Measurements from ENCODE around the gene IL17RC. TPM values are rescaled to one million over a fixed set of nuclear protein-coding genes. Genes with fewer than 3 reads are reported as not detected.
"Not testable (repeated sequence)": the region's sequence is repeated elsewhere in the genome, so short reads cannot be mapped to it uniquely, and the experiment has no call there.

IL17RC gene
- polyA plus RNA-seq, 6 donors from 2014 or later = 3.9 to 9.1 (median 7.6) TPM

DNA sequence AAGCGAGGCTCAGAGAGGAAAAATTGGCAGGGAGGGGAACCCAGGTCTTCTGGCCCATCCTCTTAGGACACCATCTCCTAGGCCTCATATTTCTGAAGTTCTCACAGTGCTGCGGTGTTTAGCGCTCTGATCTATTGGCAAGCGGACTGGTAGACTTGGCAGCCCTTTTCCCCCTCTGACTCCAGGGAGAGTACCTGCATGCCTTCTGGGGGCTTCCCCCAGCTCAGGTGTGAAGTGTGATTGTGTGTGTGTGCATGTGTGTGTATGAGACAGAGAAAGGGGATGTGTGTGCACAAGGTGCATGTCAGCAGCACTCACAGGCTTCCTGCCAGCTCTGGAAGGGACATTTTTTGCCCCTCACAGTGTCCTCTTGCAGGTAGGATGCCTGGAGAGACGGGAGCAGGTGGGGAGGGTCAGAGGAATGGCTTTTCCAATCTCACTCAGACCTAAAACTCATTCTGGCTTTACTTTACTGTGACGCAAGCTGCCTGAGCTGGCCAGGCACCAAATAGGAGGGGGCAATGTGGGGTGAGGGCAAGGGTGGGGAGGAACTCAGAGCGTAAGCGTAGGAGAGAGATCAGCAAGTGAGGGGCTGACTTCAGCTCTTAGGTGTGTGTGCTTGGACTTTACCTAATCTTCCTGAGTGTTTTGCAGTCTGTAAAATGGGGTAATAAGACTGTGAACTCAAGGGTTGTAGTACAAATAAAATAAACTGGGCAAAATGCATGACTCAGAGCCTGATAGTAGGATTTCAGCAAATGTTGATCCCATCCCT lies 18.2 kb upstream of the IL17RC start:
- DNase-seq (no peak), ATAC-seq (ENCODE audit: low read depth in 2 of 2) (no peak)
- Mint-ChIP-seq H3K27ac (peak overlapping the region in 5 of 6 donors; percentile 28 to 98 (median 41)), H3K9me3 (no peaks in the 10 kb centered on the region), H3K4me3 (no peak overlapping the region), H3K36me3 (peaks cover 0 to 6% of the 10 kb centered on the region in 2 donors), H3K27me3 (peaks cover 0 to 9% (median 0%) of the 10 kb centered on the region in 3 donors), H3K4me1 (peaks cover 28 to 42% (median 31%) of the 10 kb centered on the region in 3 donors)

DNA sequence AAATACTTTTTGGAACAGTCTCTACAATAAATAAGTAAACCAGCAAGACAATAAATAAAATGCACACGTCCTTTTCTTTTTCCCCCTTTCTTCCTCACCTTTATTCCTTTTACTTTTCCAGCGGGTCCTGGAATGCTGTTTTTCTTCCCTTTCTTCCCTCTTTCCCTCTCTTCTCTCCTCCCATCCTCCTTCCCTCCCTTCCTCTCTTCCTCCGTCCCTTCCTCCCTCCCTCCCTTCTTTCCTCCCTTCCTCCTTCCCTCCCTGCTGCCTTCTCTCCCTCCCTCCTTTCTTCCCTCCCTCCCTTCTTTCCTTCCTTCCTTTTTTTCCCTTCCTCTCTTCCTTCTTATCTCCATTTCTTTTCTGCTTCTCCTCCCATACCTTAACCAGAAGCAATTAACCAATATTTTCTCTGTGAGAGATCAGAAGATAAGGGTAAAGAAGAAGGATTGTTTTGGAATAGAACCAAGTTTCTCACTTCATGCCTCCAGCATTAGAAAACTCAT lies 17.6 kb upstream of the IL17RC start:
- H3K4me1 Mint-ChIP-seq = peaks cover 21 to 35% (median 26%) of the 10 kb centered on the region in 3 donors
- H3K36me3 Mint-ChIP-seq = peaks cover 0 to 6% of the 10 kb centered on the region in 2 donors
- DNase-seq (no peak), ATAC-seq (ENCODE audit: low read depth in 2 of 2) (no peak)
- H3K4me3 Mint-ChIP-seq = no peak overlapping the region
- peaks cover 0 to 9% (median 0%) of the 10 kb centered on the region in 3 donors for H3K27me3 Mint-ChIP-seq
- H3K27ac Mint-ChIP-seq = peak overlapping the region in 4 of 6 donors; percentile 47 to 88 (median 69)
- H3K9me3 Mint-ChIP-seq = no peaks in the 10 kb centered on the region

DNA sequence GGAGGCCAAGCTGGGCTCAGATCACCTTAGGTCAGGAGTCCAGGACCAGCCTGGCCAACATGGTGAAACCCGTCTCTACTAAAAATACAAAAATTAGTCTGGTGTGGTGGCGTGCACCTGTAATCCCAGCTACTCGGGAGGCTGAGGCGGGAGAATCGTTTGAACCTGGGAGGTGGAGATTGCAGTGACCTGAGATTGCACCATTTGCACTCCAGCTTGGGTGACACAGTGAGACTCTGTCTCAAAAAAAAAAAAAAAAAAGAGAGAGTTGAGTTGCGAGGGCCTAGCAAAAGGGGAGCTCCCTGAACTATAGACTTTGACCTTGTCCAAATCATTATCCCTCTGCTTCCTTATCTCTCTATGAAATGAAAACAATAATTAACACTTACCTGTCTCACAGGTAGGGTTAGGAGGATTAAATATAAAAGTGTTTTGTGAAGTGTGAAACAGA lies 15.9 kb upstream of the IL17RC start:
- Mint-ChIP-seq H3K4me1 (peaks cover 13 to 22% (median 18%) of the 10 kb centered on the region in 3 donors), H3K27ac (peak overlapping the region in 1 of 6 donors; percentile 88)
- not testable (repeated sequence) for ATAC-seq (ENCODE audit: low read depth in 2 of 2); H3K9me3 Mint-ChIP-seq; H3K27me3 Mint-ChIP-seq; H3K36me3 Mint-ChIP-seq; H3K4me3 Mint-ChIP-seq; DNase-seq

DNA sequence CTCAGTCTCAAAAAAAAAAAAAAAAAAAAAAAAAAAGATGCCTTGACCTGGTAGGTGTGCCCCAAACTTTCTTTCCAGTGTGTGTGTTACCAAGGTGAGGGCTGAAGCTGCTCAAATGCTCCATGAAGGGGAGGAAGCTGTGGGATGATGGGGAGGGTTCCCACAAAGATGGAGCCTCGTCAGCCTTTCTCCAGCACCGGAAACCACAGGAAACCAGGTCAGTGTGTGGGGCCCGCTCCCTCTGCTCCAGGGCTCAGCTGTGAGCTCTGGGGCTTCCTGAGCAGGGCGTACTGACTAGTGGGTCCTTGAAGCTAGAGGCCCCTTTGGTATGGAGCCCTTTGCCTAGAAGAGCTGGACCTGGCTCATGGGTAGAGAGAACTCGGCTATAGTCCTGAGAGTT lies 14.9 kb upstream of the IL17RC start:
- Mint-ChIP-seq H3K4me3 (no peak overlapping the region), H3K4me1 (peaks cover 12 to 17% (median 13%) of the 10 kb centered on the region in 3 donors), H3K27ac (no peak overlapping the region), H3K36me3 (no peaks in the 10 kb centered on the region), H3K27me3 (peaks cover 0 to 9% (median 0%) of the 10 kb centered on the region in 3 donors), H3K9me3 (no peaks in the 10 kb centered on the region)
- ATAC-seq (ENCODE audit: low read depth in 2 of 2) (no peak), DNase-seq (no peak)

DNA sequence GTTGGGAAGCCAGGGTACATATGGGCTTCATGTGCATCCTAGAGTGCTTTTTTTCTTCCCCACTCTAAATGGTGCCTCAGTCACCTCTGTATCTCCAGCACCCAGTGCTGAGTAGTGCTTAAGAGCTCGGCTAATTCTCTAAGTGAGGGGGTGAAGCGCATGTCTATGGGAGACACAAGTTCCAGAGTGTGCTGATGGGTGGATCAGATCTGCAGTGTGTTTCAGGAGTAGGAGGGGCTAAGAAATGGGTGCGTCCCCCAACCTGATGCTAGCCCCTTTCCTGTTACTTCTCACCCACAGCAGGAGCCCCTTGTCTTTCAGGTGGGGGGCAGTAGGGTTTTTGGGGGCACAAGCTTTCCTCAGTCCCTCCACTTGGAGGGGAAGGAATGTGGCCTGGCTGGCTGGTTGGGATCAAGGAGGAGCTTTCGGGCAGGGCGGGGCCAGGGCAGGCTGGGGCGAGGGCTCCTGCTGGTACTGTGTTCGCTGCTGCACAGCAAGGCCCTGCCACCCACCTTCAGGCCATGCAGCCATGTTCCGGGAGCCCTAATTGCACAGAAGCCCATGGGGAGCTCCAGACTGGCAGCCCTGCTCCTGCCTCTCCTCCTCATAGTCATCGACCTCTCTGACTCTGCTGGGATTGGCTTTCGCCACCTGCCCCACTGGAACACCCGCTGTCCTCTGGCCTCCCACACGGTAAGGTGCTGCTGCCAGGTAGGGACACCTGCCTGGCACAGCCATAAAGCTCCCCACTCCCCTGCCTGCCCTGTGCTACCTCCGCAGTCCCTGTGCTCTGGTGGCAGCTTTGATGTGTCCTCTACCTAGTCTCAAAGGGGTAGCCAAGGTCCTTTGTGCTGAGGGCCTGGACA lies 14.3 kb upstream of the IL17RC start, which contains the start of gene IL17RE:
TSS of gene IL17RE (plus strand) at position 477 of the 866 bp plus-strand sequence. CDS start at position 562, 85 bp downstream.
- H3K36me3 Mint-ChIP-seq = no peaks in the 10 kb centered on the region
- peaks cover 0 to 9% (median 0%) of the 10 kb centered on the region in 3 donors for H3K27me3 Mint-ChIP-seq
- no peak for ATAC-seq (ENCODE audit: low read depth in 2 of 2)
- DNase-seq = no peak
- H3K4me3 Mint-ChIP-seq = no peak within 1 kb of the TSS
- H3K9me3 Mint-ChIP-seq = no peaks in the 10 kb centered on the region
- peak within 1 kb of the TSS in 2 of 6 donors; percentile 63 to 69 for H3K27ac Mint-ChIP-seq
- peaks cover 12 to 15% (median 13%) of the 10 kb centered on the region in 3 donors for H3K4me1 Mint-ChIP-seq

DNA sequence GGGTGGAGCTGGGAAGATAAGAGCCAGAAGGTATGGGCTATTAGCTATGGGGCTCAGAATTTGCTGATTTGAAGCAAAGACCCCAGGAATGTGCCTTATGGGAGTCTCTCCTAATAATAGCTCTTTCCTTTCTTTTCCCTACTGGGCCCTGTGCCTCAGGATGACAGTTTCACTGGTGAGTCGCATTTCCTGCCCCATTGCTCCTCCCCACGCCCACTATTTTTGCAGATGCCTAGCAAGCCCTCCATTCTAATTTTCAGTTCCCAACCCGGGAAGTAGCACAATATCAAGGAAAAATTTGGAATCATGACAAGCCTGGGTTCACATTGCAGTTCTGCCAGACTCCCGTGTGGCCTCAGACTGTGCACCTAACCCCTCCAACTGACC lies 13.7 kb upstream of the IL17RC start:
- no peak overlapping the region for H3K4me3 Mint-ChIP-seq
- H3K4me1 Mint-ChIP-seq = peaks cover 7 to 9% (median 9%) of the 10 kb centered on the region in 3 donors

DNA sequence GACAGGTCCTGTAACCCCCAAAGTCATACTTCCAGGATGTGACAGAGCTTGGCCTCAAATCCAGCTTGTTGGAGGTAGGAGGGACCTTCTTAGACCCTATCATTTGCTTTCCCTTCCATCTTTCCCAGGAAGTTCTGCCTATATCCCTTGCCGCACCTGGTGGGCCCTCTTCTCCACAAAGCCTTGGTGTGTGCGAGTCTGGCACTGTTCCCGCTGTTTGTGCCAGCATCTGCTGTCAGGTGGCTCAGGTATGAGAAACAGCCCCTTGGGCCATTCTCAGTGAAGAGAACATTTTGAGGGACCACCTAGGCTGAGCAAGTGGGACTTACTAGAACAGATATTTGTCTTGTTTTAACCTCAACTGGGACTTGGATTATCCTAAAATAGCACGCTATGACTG lies 13.0 kb upstream of the IL17RC start:
- Mint-ChIP-seq H3K27ac (no peak overlapping the region), H3K36me3 (no peaks in the 10 kb centered on the region)

More for the DNA sequence above, 13.7 kb upstream of the IL17RC start:
- DNase-seq = no peak
- no peak for ATAC-seq (ENCODE audit: low read depth in 2 of 2)
- Mint-ChIP-seq H3K9me3 (no peaks in the 10 kb centered on the region), H3K27me3 (peaks cover 0 to 9% (median 0%) of the 10 kb centered on the region in 3 donors), H3K27ac (peak overlapping the region in 1 of 6 donors; percentile 63), H3K36me3 (no peaks in the 10 kb centered on the region)

DNA sequence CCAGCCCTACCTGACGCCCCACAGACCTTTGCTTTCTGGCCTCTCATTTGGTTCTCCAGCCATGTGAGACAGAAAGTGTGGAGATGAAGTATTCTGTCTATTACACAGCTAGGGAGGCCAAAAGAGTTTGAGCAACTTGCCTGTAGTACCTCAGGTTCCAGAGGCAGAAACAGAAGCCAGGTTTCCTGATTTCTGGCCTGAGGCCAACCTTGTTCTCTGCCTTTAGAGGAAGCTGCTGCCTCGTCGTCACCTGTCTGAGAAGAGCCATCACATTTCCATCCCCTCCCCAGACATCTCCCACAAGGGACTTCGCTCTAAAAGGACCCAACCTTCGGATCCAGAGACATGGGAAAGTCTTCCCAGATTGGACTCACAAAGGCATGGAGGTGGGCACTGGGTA lies 10.4 kb upstream of the IL17RC start:
- no peaks in the 10 kb centered on the region for H3K36me3 Mint-ChIP-seq
- H3K27me3 Mint-ChIP-seq = peaks cover 0 to 13% (median 0%) of the 10 kb centered on the region in 3 donors
- no peak for ATAC-seq (ENCODE audit: low read depth in 2 of 2)
- peaks cover 0 to 9% (median 0%) of the 10 kb centered on the region in 3 donors for H3K4me1 Mint-ChIP-seq
- peak overlapping the region in 1 of 6 donors; percentile 37 for H3K27ac Mint-ChIP-seq
- H3K9me3 Mint-ChIP-seq = no peaks in the 10 kb centered on the region
- DNase-seq = no peak
- H3K4me3 Mint-ChIP-seq = no peak overlapping the region

More for the DNA sequence above, 13.0 kb upstream of the IL17RC start:
- Mint-ChIP-seq H3K4me1 (peaks cover 0 to 7% (median 4%) of the 10 kb centered on the region in 3 donors), H3K27me3 (peaks cover 0 to 9% (median 0%) of the 10 kb centered on the region in 3 donors), H3K4me3 (no peak overlapping the region), H3K9me3 (no peaks in the 10 kb centered on the region)
- ATAC-seq (ENCODE audit: low read depth in 2 of 2) (no peak), DNase-seq (no peak)

DNA sequence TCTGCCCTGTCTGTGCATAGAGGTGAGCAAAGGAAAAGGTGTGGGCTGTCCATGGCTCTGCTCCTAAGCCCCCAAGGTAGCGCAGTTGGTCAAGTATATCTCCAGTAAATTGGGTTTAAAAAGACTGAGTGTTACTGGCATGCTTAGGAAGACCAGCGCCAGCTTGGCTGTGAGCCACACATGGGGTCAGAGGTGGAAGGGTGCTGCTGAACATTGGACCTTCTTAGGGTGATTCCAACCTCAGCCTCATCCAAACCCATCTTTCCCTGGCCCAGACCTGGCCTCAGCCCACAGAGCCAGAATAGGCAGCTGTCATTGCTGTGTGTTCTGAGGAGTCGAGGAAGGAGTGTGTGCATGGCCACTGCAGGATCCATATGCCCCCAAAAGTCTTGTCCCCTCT lies 8.6 kb upstream of the IL17RC start:
- Mint-ChIP-seq H3K4me3 (no peak overlapping the region), H3K4me1 (peaks cover 0 to 6% (median 0%) of the 10 kb centered on the region in 3 donors), H3K27me3 (peaks cover 0 to 16% (median 9%) of the 10 kb centered on the region in 3 donors), H3K9me3 (no peaks in the 10 kb centered on the region), H3K27ac (peak overlapping the region in 1 of 6 donors; percentile 15), H3K36me3 (no peaks in the 10 kb centered on the region)
- no peak for DNase-seq
- no peak for ATAC-seq (ENCODE audit: low read depth in 2 of 2)

DNA sequence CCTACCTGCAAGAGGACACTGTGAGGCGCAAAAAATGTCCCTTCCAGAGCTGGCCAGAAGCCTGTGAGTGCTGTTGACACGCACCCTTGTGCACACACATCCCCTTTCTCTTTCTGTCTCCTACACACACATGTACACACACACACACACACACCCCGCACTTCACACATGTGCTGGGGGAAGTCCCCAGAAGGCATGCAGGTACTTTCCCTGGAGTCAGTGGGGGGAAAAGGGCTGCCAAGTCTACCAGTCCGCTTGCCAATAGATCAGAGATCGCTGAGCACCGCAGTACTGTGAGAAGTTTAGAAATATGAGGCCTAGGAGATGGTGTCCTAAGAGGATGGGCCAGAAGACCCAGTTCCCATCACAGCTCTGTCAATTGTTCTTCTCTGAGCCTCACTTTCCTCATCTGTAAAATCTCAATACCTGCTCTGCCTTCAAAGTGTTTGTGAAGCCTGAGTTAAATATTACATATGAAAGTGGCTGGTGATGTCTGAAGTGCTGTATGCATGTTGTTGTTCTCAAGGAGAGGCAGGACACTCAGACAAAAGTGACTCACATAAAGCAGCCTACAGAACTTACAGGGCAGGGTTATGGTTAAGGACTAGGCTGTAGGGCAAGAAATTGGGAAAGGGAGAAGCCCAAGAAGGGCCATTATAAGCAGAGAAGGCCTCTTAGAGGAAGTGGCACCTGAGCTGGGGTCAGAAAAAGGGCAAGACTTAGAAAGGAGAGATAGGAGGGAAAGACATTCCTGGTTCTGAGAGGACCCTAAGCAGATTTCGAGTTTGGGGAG lies 7.5 kb upstream of the IL17RC start:
- DNase-seq = no peak
- Mint-ChIP-seq H3K9me3 (no peaks in the 10 kb centered on the region), H3K27ac (peak overlapping the region in 3 of 6 donors; percentile 2 to 71 (median 16)), H3K27me3 (peaks cover 0 to 18% (median 9%) of the 10 kb centered on the region in 3 donors), H3K36me3 (no peaks in the 10 kb centered on the region), H3K4me3 (peak overlapping the region in 2 of 8 donors; percentile 36), H3K4me1 (peaks cover 0 to 6% (median 3%) of the 10 kb centered on the region in 3 donors)
- ATAC-seq (ENCODE audit: low read depth in 2 of 2) = peak; percentile 28 to 41

DNA sequence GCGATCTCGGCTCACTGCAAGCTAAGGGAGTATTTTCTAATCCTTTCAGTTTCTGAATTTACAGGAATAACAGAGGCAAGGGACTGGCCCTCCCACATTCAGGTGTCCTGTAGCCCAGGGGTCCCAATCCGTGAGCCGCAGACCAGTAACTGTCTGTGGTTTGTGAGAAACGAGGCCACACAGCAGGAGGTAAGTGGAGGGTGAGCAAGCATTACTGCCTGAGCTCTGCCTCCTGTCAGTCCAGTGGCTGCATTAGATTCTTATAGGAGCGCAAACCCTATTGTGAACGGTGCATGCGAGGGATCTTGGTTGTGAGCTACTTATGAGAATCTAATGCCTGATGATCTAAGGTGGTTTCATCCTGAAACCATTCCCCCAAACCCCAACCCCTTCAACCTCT lies 5.0 kb upstream of the IL17RC start:
- H3K27me3 Mint-ChIP-seq = peaks cover 0 to 24% (median 9%) of the 10 kb centered on the region in 3 donors
- H3K36me3 Mint-ChIP-seq = no peaks in the 10 kb centered on the region
- no peak for ATAC-seq (ENCODE audit: low read depth in 2 of 2)
- no peaks in the 10 kb centered on the region for H3K9me3 Mint-ChIP-seq
- H3K4me1 Mint-ChIP-seq = peaks cover 8 to 24% (median 21%) of the 10 kb centered on the region in 3 donors
- no peak for DNase-seq
- no peak overlapping the region for H3K4me3 Mint-ChIP-seq
- no peak overlapping the region for H3K27ac Mint-ChIP-seq

DNA sequence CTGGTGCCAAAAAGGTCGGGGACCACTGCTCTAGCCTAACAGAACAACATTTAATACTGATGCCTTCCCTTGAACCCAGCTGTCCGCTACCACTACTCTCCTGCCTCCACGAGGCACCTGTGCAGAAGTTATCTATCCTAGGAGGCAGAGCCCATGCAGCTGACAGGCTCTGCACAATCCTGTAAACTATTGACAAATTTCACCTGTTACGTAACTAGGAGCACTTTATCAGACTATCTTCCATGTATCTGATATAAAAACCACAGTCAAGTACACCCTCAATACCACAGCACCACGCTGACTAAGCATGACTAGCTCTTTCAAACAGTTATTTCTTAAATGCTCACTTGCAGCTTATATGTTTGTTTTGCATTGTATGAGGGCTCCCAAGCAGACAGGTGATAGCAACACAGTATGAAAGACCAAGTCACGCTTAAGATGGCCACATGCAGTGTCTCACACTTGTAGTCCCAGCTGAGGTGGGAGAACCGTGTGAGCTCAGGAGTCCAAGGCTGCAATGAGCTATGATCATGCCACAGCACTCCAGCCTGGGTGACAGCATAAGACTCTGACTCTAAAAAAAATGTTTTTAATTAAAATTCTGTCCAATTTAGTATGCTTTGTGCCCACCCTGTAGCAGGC lies 4.5 kb upstream of the IL17RC start:
- ATAC-seq (ENCODE audit: low read depth in 2 of 2) (no peak), DNase-seq (no peak)
- H3K27ac Mint-ChIP-seq = no peak overlapping the region
- H3K36me3 Mint-ChIP-seq = no peaks in the 10 kb centered on the region
- peaks cover 9 to 25% (median 25%) of the 10 kb centered on the region in 3 donors for H3K4me1 Mint-ChIP-seq
- H3K4me3 Mint-ChIP-seq = no peak overlapping the region
- H3K9me3 Mint-ChIP-seq = no peaks in the 10 kb centered on the region
- H3K27me3 Mint-ChIP-seq = peaks cover 0 to 24% (median 9%) of the 10 kb centered on the region in 3 donors
